Right forelimb (tissue), 1 donor: ENCODE data around the gene COA8.
"Not testable (repeated sequence)": the region's sequence is repeated elsewhere in the genome, so short reads cannot be mapped to it uniquely, and the experiment has no call there.

Source experiments
- DNase-seq: peaks from one replicate; pipeline ENCODE4 v3.0.0-alpha.2; 2018

The COA8 gene

GRCh38 chr14:103581206-103581605 is 18.4 kb downstream of the COA8 start:
- no peak for DNase-seq

GRCh38 chr14:103581954-103582703 is 19.4 kb downstream of the COA8 start:
- no peak for DNase-seq

DNA sequence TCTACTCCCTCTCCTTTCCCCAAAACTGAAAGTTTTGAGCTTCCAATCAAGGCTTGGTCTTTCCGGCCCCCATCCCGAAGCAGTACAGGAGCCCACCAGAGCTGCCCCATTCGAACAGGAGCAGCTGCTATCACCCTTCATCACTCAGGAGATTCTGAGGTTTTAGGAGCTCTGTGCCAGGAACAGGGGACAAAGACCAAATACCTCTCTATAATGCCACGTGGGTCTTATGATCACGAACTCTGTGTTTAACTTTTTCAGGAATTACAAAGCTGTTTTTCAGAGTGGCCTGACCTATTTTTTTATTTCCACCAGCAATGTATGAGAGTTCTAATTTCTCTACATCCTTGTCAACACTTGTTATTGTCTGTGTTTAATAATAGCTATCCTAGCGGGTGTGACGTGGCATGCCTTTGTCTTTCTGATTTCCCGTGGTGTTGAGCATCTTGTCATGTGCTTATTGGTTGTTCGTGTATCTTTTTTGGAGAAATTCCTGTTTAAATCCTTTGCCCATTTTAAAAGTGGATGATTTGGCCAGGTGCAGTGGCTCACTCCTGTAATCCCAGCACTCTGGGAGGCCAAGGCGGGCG is 21.7 kb downstream of the COA8 start:
- DNase-seq: no peak

GRCh38 chr14:103593577-103593976 is 30.8 kb downstream of the COA8 start:
- DNase-seq: no peak

GRCh38 chr14:103594265-103594664 is 31.5 kb downstream of the COA8 start:
- DNase-seq: no peak

- DNase-seq: no peak
These were observed 35.0 kb downstream of the COA8 start for GRCh38 chr14:103597623-103598377.

DNA sequence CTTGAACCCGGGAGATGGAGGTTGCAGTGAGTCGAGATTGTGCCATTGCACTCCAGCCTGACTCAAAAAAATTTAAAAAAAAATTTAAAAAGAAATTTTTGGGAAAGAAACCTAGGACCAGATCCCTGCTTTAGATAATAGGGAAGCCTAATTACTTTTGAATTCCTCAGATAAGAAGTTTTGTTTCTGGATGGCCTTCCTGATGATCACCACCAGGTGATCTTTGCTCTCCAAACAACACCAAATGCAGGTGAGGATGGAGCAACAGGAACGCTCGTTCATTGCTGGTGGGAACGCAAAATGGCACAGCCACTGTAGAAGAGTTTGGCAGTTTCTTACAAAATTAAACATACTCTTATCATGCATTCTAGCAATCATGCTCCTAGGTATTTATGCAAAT is 37.7 kb downstream of the COA8 start:
- DNase-seq: no peak

GRCh38 chr14:103604620-103605019 is 41.9 kb downstream of the COA8 start:
- no peak for DNase-seq

GRCh38 chr14:103606963-103607668 is 44.4 kb downstream of the COA8 start:
- peak; percentile 92 for DNase-seq

- DNase-seq: no peak
These were observed 45.1 kb downstream of the COA8 start for GRCh38 chr14:103607822-103608221.

GRCh38 chr14:103609081-103609480 is 46.3 kb downstream of the COA8 start:
- DNase-seq: not testable (repeated sequence)

DNA sequence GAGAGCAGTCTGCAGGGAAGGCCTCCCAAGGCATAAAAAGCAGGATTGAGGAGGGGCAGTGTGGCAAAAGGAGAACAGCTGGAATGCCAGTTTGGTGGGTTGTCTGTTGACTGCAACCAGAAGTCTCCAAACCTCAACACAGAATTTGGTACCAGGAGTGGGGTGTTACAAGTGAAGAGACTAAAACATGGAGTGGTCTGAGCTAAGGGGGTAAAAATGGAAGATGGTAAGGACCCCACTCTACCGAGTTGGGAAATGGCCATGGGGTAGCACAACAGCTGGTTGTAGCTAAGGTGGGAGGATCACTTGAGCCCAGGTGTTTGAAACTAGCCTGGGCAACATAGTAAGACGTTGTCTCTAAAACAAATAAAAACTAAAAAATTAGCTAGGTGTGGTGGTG is 48.5 kb downstream of the COA8 start:
- DNase-seq: no peak

- no peak for DNase-seq
These were observed 50.8 kb downstream of the COA8 start for GRCh38 chr14:103613517-103613916.

DNA sequence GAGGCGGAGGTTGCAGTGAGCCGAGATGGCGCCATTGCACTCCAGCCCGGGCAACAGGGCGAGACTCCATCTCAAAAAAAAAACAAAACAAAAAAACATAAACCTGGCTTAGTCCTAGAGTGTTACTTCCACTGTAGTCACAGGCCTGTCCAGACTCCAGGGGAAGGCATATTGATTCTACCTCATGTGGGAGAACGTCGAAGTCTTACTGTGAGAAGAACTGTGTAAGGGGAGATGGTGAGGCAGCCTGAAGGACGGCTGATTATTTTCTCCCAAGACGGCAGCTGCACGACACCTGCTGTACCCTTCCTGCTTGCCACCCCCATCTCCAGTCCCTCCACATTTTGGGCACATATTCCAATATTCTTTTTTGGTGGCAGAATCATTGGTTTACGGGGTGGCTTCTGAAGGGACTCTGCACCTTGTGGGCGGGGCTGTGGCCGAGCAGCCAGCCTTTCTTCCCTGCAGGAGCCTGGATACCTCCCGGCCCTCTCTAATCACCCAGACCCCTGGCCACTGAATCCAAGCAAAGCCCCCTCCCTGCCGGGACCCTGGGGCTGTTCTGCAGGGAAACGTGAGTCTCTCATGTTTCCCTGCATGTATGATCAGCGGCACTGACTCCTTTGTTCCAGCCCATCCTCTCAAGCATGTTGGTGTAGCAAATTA is 54.0 kb downstream of the COA8 start:
- no peak for DNase-seq

DNA sequence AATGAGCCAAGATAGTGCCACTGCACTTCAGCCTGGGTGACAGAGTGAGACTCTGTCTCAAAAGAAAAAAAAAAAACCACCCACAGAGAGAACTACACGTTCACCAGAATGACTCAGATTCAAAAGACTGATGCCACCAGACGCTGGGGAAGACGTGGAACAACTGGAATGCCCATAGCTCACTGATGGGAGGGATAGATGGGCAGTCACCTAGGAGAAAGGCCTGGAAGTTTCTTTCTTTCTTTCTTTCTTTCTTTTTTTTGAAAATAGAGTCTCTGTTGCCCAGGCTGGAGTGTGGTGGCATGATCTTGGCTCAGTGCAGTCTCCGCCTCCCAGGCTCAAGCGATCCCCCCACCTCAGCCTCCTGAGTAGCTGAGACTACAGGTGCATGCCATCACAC is 56.3 kb downstream of the COA8 start:
- DNase-seq: no peak

DNA sequence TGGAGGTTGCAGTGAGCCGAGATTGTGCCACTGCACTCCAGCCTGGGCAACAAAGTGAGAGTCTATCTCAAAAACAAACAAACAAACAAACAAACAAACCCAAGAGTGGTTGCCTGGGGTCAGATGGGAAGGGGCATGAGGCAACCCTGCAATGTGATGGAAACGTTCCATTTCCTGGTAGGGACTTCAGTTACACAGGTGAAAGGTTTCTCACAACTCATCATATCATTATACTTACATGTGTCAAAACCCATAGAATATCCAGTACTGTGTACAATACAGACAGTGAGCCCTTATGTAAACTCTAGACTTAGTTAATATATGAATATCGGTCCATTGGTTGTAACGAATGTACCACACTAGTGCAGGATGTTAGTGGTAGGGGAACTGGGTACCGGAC is 59.1 kb downstream of the COA8 start:
- DNase-seq: no peak

DNA sequence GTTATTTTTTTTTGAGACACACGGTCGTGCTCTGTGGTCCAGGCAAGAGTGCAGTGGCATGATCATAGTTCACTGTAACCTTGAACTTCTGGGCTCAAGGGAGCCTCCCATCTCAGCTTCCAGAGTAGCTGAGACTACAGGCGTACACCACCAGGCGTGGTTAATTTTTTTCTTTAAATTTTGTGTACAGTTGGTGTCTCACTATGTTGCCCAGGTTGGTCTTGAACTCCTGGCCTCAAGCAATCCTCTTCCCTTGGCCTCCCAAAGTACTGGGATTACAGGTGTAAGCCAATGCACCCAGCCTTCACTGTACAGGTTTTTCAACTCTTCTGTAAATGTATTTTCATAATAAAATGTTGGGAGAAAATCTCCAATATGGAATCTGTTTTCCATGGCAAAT is 60.5 kb downstream of the COA8 start:
- no peak for DNase-seq

DNA sequence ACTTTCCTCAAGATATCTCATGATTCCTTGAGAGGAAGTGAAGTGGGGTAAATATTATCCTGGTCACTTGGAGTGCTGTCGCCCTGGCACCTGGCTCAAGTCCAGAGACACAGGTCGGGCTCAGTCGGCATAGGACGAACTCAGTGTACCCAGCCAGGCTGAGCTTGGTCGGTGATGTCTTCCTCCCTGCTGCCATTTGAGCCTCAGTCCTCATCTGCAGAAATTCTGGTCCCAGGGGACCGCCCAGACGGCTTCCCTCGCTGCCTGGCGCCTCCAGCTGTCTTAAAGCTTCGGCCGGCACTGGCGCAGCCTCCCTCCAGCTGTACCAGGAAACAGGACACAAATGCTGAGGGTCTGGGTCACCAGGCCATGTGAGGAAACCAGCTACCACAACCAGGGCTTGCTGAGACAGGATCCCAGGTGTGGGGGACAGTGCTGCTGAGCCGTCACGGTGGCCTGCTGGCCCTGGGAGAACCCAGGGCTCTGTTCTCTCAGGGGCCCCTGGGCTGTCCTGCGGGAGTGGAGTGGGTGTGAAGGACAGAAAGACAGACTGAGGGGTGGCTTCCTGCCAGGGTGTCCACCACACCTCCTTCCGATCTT is 61.2 kb downstream of the COA8 start:
- DNase-seq: no peak

DNA sequence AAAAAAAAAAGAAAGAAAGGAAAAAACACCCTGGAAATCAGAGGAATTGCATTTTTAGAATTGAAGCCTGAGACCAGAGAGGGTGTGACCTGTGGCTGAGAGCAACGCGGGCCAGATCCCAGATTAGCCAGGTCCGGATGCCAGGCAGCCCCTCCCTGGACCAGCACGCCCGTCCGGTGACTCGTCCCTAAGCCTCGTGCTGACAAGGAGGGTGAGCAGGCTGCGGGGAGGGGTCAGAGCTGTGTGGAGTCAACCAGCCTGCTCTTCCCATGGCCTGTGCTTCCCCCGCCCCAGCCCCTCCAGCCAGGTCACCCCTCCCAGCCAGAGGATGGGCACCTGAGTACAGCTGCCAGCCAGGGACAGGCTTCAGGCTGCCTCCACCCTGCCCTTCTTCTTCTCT is 62.1 kb downstream of the COA8 start:
- DNase-seq: no peak

DNA sequence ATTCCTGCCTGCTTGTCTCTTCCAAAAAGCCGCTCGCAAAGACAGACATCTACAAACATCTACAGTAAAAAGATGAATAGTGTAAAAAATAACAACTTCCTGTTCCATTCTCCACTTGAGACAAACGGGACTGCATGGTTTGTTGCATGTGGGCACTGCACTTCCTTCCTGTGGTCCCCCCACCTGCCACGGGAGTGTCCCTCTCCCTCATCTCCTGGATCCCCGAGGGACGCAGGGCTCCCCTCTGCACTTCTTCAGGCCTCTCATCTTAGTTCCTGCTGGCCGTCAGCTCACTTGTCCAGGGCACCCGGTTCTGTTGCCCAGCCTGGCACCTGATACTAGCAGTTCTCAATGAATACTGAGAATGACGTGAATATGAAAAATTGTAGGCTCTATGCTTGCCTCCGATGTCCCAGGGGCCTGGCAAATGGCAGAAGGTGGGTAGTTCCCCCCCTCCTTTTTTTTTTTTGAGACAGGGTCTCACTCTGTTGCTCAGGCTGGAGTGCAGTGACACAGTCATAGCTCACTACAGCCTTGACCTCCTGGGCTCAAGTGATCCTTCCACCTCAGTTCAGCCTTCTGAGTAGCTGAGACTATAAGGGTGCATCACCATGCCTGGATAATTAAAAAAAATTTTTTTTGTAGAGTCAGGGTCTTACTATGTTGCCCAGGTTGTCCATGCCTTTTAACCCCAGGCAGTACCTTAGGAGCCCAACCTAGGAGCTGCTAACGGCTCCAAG is 62.8 kb downstream of the COA8 start:
- no peak for DNase-seq

DNA sequence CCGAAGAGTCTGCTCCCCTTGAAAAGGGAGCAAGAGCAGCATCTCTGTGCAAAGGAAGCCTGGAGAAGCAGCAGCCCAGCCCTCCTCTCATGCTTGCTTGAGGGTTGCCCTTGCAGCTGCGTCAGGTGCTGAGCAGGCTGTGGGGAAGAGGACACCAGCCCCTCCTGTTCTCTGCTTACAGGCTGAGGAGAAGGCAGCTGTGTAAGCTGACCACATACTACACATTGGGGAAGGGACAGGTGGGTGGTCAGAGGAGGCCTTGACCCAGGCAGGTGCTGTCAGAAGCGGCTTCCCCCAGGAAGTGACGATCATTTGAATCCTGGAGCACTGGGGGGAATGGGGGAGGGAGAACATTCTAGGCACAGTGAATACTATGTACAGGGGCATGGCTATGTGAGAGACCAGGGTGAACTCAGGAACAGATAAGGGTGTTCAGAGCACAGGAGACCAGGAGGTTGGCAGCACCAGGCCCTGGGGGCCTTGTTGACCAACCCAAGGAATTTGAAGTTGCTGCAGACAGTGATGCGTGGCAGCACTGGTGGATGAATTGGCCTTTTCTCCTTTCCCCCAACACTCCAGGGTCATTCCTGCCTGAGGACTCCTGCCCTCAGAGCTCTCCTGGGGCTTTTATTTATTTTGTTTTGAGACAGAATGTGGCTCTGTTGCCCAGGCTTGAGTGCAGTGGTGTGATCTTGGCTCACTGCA is 63.5 kb downstream of the COA8 start:
- no peak for DNase-seq
